HepG2 (cell line): Measurements from ENCODE around the gene ACACB. TPM values are rescaled to one million over a fixed set of nuclear protein-coding genes. Genes with fewer than 3 reads are reported as not detected.

Experiments
- ARNT ChIP-seq: fragments of 450-650 bp; IDR thresholded peaks from 2 replicates; pipeline ENCODE4 v1.6.1; 2017
- ATF5 ChIP-seq: sonication (generic); formaldehyde crosslinking; IDR thresholded peaks from 2 replicates; pipeline ENCODE4 v1.4.0; 2020; ENCODE audit warnings: mild to moderate bottlenecking, low read depth, missing genetic modification reagents
- DPF2 ChIP-seq: sonication (generic); formaldehyde crosslinking; IDR thresholded peaks from 2 replicates; pipeline ENCODE4 v1.4.0; 2020; ENCODE audit warnings: mild to moderate bottlenecking, low read depth, missing genetic modification reagents, borderline replicate concordance
- HHEX ChIP-seq: IDR thresholded peaks from 2 replicates; pipeline ENCODE4 v1.6.1; 2016; ENCODE audit warnings: control low read depth
- KDM2A ChIP-seq: sonication (generic); formaldehyde crosslinking; IDR thresholded peaks from 2 replicates; pipeline ENCODE4 v1.4.0; 2020; ENCODE audit warnings: low read depth, missing genetic modification reagents, borderline replicate concordance
- MED1 ChIP-seq: sonication (generic); formaldehyde crosslinking; IDR thresholded peaks from 2 replicates; pipeline ENCODE4 v1.4.0; 2020; ENCODE audit warnings: missing genetic modification reagents
- MLLT10 ChIP-seq: sonication (generic); formaldehyde crosslinking; IDR thresholded peaks from 2 replicates; pipeline ENCODE4 v1.4.0; 2020; ENCODE audit warnings: missing genetic modification reagents
- NFE2 ChIP-seq: sonication (generic); formaldehyde crosslinking; IDR thresholded peaks from 2 replicates; pipeline ENCODE4 v1.4.0; 2020; ENCODE audit warnings: missing genetic modification reagents
- NFYC ChIP-seq: IDR thresholded peaks from 2 replicates; pipeline ENCODE4 v1.6.1; 2016; ENCODE audit warnings: missing genetic modification reagents, missing compliant biosample characterization
- RARA ChIP-seq: IDR thresholded peaks from 2 replicates; pipeline ENCODE4 v1.6.1; 2016; ENCODE audit warnings: missing genetic modification reagents, missing compliant biosample characterization
- SIN3B ChIP-seq: fragments of 150-350 bp; IDR thresholded peaks from 2 replicates; pipeline ENCODE4 v1.6.1; 2014; ENCODE audit warnings: low read length
- SNAI1 ChIP-seq: sonication (generic); formaldehyde crosslinking; IDR thresholded peaks from 2 replicates; pipeline ENCODE4 v1.5.0; 2020; ENCODE audit warnings: mild to moderate bottlenecking, missing genetic modification reagents, borderline replicate concordance
- SP2 ChIP-seq: sonication (generic); formaldehyde crosslinking; IDR thresholded peaks from 2 replicates; pipeline ENCODE4 v1.5.1; 2020; ENCODE audit warnings: mild to moderate bottlenecking, missing genetic modification reagents
- UBTF ChIP-seq: sonication (generic); formaldehyde crosslinking; IDR thresholded peaks from 2 replicates; pipeline ENCODE4 v1.4.0; 2020; ENCODE audit warnings: mild to moderate bottlenecking, missing genetic modification reagents
- ZNF407 ChIP-seq: sonication (generic); formaldehyde crosslinking; IDR thresholded peaks from one replicate; pipeline ENCODE4 v1.5.1; 2020; ENCODE audit warnings: mild to moderate bottlenecking, missing genetic modification reagents; ENCODE audit errors: not compliant biosample characterization
- ZNF841 ChIP-seq: sonication (generic); formaldehyde crosslinking; IDR thresholded peaks from 2 replicates; pipeline ENCODE4 v1.8.1; 2023; ENCODE audit warnings: missing genetic modification reagents, borderline replicate concordance
- polyA plus RNA-seq, 8 experiments: library from polyadenylated mRNA; depleted of rRNA in 3 of 8; stranded (reverse) in 7 of 8; unstranded in 1 of 8; fragments of >200 nt; fragmentation: Illumina TruSeq in 4 of 8; extraction: Trizol in 4 of 8; gene quantifications; 2 replicates each; pipeline versions ENCODE4 v1.2.1 to v1.2.3, GENCODE V29; 2011 to 2016; ENCODE audit warnings: low read depth in 4 of 8, missing spikeins in 1 of 8, mixed read lengths in 1 of 8; ENCODE audit not compliant: insufficient read depth in 1 of 8
- total RNA-seq, 5 experiments: library from RNA; depleted of rRNA; stranded (reverse); fragments of >200 nt; fragmentation: Illumina TruSeq; extraction: Trizol; gene quantifications; 2 replicates each; pipeline ENCODE4 v1.2.3, GENCODE V29; 2016; ENCODE audit warnings: low read depth in 1 of 5

ACACB gene
- total and polyA plus RNA-seq, 2 of the 13 experiments (the other 11 are each of a cell fraction or from before 2014, with no cell fraction given): 6.2 to 8.6 TPM

GRCh38 chr12:109115758-109116610 is at the start of gene ACACB (continued):
- peak; percentile 74 for TF ChIP-seq UBTF (CRISPR knock-in tag)
- peak; percentile 51 for TF ChIP-seq NFYC
- TF ChIP-seq HHEX (CRISPR knock-in tag): no peak
- TF ChIP-seq MED1: peak; percentile 79
- TF ChIP-seq KDM2A (CRISPR knock-in tag): 0 out of 2 replicates have a peak, but pooled peaks have one; percentile 56
- TF ChIP-seq ATF5: no peak
- TF ChIP-seq ARNT: no peak
- TF ChIP-seq NFE2 (CRISPR knock-in tag): no peak
- peak; percentile 62; the same call in 1 of the 2 replicates for TF ChIP-seq DPF2 (CRISPR knock-in tag)
- TF ChIP-seq MLLT10: no peak
- no peak for TF ChIP-seq ZNF841 (CRISPR knock-in tag)
- 0 out of 2 replicates have a peak, but pooled peaks have one; percentile 13 for TF ChIP-seq SIN3B
- peak; percentile 71 for TF ChIP-seq ZNF407 (CRISPR knock-in tag)
- peak; percentile 34; the same call in 1 of the 2 replicates for TF ChIP-seq RARA (CRISPR knock-in tag)
- TF ChIP-seq SP2 (CRISPR knock-in tag): no peak
- no peak for TF ChIP-seq SNAI1 (CRISPR knock-in tag)
